ENCODE data around the gene CDH13.

DNA sequence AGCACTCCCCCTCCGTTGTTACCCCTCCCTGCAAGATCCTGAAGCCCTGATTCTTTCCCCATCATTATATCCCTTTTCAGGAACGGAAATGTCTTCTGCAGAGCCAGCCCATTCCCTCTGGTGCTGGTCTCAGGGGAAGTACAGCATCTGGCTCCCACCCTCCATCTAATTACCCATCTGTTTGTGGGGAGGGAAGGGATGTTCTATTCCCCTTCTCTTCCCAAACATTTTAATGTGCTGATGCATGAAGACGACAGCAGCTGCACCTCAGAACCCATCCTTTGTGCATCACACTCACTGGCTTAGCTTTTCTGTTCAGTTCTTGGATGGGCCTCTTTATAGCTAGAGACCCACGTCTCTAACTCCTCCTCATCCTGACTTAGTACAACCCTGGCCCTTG is 367.2 kb downstream of the CDH13 start:
- TF ChIP-seq, protein P1, sequence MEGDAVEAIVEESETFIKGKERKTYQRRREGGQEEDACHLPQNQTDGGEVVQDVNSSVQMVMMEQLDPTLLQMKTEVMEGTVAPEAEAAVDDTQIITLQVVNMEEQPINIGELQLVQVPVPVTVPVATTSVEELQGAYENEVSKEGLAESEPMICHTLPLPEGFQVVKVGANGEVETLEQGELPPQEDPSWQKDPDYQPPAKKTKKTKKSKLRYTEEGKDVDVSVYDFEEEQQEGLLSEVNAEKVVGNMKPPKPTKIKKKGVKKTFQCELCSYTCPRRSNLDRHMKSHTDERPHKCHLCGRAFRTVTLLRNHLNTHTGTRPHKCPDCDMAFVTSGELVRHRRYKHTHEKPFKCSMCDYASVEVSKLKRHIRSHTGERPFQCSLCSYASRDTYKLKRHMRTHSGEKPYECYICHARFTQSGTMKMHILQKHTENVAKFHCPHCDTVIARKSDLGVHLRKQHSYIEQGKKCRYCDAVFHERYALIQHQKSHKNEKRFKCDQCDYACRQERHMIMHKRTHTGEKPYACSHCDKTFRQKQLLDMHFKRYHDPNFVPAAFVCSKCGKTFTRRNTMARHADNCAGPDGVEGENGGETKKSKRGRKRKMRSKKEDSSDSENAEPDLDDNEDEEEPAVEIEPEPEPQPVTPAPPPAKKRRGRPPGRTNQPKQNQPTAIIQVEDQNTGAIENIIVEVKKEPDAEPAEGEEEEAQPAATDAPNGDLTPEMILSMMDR (conservative IDR thresholded peaks at IDR 0.05), result no peak
- no peak for TF ChIP-seq ZFX (IDR thresholded peaks at IDR 0.05)
